Liver (tissue), 9 donors: ENCODE measurements around the gene RAPGEF2. TPM values are rescaled to one million over a fixed set of nuclear protein-coding genes. Genes with fewer than 3 reads are reported as not detected.

Source experiments
- DNase-seq: peaks from one replicate; pipeline ENCODE4 v3.0.0-alpha.2; 2017; ENCODE audit warnings: low spot score
- H3K27ac ChIP-seq, 2 donors: one replicate each; pipeline ENCODE4 v1.7.0; 2013; ENCODE audit warnings: inconsistent platforms in 2 of 2, low read length in 2 of 2, control low read depth in 1 of 2, low read depth in 1 of 2, mild to moderate bottlenecking in 1 of 2
- H3K27me3 ChIP-seq, 4 donors: one replicate each; pipeline versions ENCODE4 v1.6.1 to v1.7.0; 2013; ENCODE audit warnings: low read length in 3 of 4, inconsistent platforms in 1 of 4, mild to moderate bottlenecking in 1 of 4, moderate library complexity in 1 of 4; ENCODE audit not compliant: control insufficient read depth in 4 of 4, insufficient read depth in 4 of 4
- H3K36me3 ChIP-seq, 4 donors: one replicate each; pipeline versions ENCODE4 v1.6.1 to v1.7.0; 2013; ENCODE audit warnings: low read length in 3 of 4, mild to moderate bottlenecking in 3 of 4, low read depth in 1 of 4, moderate library complexity in 1 of 4; ENCODE audit not compliant: control insufficient read depth in 4 of 4, insufficient read depth in 3 of 4
- H3K4me1 ChIP-seq, 4 donors: one replicate each; pipeline versions ENCODE4 v1.6.1 to v1.7.0; 2013; ENCODE audit warnings: low read length in 3 of 4, mild to moderate bottlenecking in 3 of 4, moderate library complexity in 1 of 4; ENCODE audit not compliant: control insufficient read depth in 4 of 4, insufficient read depth in 4 of 4
- H3K4me3 ChIP-seq, 3 donors: one replicate each; pipeline versions ENCODE4 v1.6.1 to v1.7.0; 2013; ENCODE audit warnings: low read length in 3 of 3, control low read depth in 1 of 3, low read depth in 1 of 3, mild to moderate bottlenecking in 1 of 3
- H3K9ac ChIP-seq, 2 donors: one replicate each; pipeline ENCODE4 v1.7.0; 2013; ENCODE audit warnings: low read length in 2 of 2, mild to moderate bottlenecking in 2 of 2, moderate library complexity in 2 of 2, control low read depth in 1 of 2, low read depth in 1 of 2
- H3K9me3 ChIP-seq, 4 donors: one replicate each; pipeline versions ENCODE4 v1.6.1 to v1.7.0; 2013; ENCODE audit warnings: low read length in 3 of 4; ENCODE audit not compliant: control insufficient read depth in 4 of 4
- EGR1 ChIP-seq, 2 donors: IDR thresholded peaks; 2 replicates each; pipeline ENCODE4 v1.6.1; 2016 to 2018; ENCODE audit warnings: antibody characterized with exemption in 2 of 2, low read depth in 2 of 2
- FOXA1 ChIP-seq: IDR thresholded peaks from 2 replicates; pipeline ENCODE4 v1.6.1; 2016; ENCODE audit warnings: antibody characterized with exemption
- FOXA2 ChIP-seq: IDR thresholded peaks from 2 replicates; pipeline ENCODE4 v1.6.1; 2016; ENCODE audit warnings: antibody characterized with exemption
- GABPA ChIP-seq, 2 donors: IDR thresholded peaks in 1 of 2; conservative IDR thresholded peaks in 1 of 2; 2 replicates each; pipeline ENCODE4 v1.6.1; 2016; ENCODE audit warnings: antibody characterized with exemption in 2 of 2, mild to moderate bottlenecking in 1 of 2, moderate library complexity in 1 of 2
- HNF4G ChIP-seq: IDR thresholded peaks from 2 replicates; pipeline ENCODE4 v1.6.1; 2016; ENCODE audit warnings: antibody characterized with exemption
- JUND ChIP-seq, 2 donors: IDR thresholded peaks; 2 replicates each; pipeline ENCODE4 v1.6.1; 2016; ENCODE audit warnings: antibody characterized with exemption in 2 of 2
- NR2F2 ChIP-seq: IDR thresholded peaks from 2 replicates; pipeline ENCODE4 v1.6.1; 2016; ENCODE audit warnings: antibody characterized with exemption
- RAD21 ChIP-seq, 2 donors: IDR thresholded peaks; 2 replicates each; pipeline ENCODE4 v1.6.1; 2016; ENCODE audit warnings: antibody characterized with exemption in 2 of 2, mild to moderate bottlenecking in 2 of 2
- RXRA ChIP-seq, 2 donors: IDR thresholded peaks; 2 replicates each; pipeline ENCODE4 v1.6.1; 2017 to 2018; ENCODE audit warnings: antibody characterized with exemption in 2 of 2, mild to moderate bottlenecking in 1 of 2
- SP1 ChIP-seq: IDR thresholded peaks from 2 replicates; pipeline ENCODE4 v1.6.1; 2018; ENCODE audit warnings: antibody characterized with exemption, mild to moderate bottlenecking
- YY1 ChIP-seq: IDR thresholded peaks from 2 replicates; pipeline ENCODE4 v1.6.1; 2016; ENCODE audit warnings: antibody characterized with exemption, mild to moderate bottlenecking
- ZBTB33 ChIP-seq: IDR thresholded peaks from 2 replicates; pipeline ENCODE4 v1.6.1; 2016; ENCODE audit warnings: antibody characterized with exemption
- WGBS: extraction: QIAGEN DNeasy Blood & Tissue Kit; methylation state at CpG from one replicate; pipeline ENCODE4 v1.1.7; 2013; 5-methylcytosine and 5-hydroxymethylcytosine counted together
- polyA plus RNA-seq, 2 donors: library from polyadenylated mRNA; stranded (reverse) in 1 of 2; unstranded in 1 of 2; fragments of 200-250 nt in 1 of 2; fragments of >200 nt in 1 of 2; fragmentation: Nextera tagmentation in 1 of 2; extraction: Ambion mirVana in 1 of 2; gene quantifications; one replicate each; pipeline versions ENCODE4 v1.2.1 to v1.2.3, GENCODE V29; 2013 to 2015
- total RNA-seq, 2 donors: library from RNA; depleted of rRNA; stranded (reverse); fragments of >200 nt; gene quantifications; one replicate each; pipeline ENCODE4 v1.2.3, GENCODE V29; 2014
- TF ChIP-seq, protein P1 (sequence below): IDR thresholded peaks from 2 replicates; pipeline ENCODE4 v1.6.1; 2016; ENCODE audit warnings: antibody characterized with exemption
- TF ChIP-seq, protein P2 (sequence below): IDR thresholded peaks from 2 replicates; pipeline ENCODE4 v1.6.1; 2016; ENCODE audit warnings: antibody characterized with exemption, mild to moderate bottlenecking
- donor health status: healthy.
- donor health status: healthy.
- donor health status: healthy.
- donor health status: healthy.
- donor health status: healthy.

The RAPGEF2 gene
- total and polyA plus RNA-seq, 4 donors: 7.3 to 90.4 (median 32.2) TPM

DNA sequence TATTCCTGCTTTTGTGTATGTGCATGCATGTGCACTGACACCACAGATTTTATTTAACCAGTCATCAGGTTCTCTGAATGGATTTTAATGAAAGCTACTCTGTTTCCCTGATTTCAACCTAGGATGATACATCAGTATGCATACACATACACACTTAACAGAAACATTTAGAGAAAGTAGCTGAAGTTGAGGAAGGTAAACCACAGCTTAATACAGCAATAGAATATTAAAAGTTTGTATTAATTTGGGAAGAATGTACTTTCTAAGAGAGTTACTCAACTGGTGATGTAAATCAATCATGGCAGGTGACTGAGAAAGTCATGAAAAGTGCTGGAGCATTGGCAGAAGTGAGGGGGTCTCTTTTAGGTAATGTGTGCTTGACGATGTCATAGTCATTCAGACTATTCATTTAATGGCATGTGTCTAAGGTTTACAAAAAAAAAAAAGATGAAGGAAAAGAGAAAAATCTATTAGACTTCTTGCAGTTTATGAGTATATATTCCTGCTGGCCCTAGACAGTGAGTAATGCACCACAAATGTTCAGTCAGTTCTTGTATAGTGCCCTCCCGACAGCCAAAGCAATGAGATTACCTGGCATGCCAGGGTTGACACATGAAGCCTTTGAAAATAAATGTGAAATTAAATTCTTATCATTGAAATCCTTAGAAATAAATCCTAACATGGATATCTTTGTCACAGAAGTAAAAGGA, 187.6 kb downstream of the RAPGEF2 start:
- WGBS: 95% methylated on average over 2 of the region's 2 CpGs

DNA sequence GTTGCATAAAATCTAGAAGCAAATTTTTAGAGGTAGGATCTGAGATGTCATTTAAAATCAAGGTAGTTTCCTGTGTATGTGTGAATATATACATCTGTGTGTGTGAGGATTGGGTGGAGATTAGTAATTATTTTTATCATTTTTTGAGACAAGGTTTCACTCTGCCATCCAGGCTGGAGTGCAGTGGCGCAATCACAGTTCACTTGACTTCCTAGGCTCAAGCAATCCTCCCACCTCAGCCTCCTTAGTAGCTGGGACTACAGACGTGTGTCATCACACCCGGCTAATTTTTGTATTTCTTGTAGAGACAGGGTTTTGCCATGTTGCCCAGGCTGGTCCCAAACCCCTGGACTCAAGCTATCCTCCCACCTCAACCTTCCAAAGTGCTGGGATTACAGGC, 188.3 kb downstream of the RAPGEF2 start:
- Histone ChIP-seq H3K4me1 (no peaks in the 10 kb centered on the region), H3K27ac (no peak overlapping the region), H3K36me3 (no peaks in the 10 kb centered on the region), H3K9ac (no peak overlapping the region), H3K27me3 (no peaks in the 10 kb centered on the region), H3K4me3 (no peak overlapping the region), H3K9me3 (no peaks in the 10 kb centered on the region)
- DNase-seq: no peak
- WGBS: 90% methylated on average over 3 of the region's 3 CpGs
- TF ChIP-seq EGR1 (IDR thresholded peaks at IDR 0.05; ENCODE audit: low read depth in 2 of 2): no peak
- no peak for TF ChIP-seq YY1
- TF ChIP-seq GABPA (IDR thresholded peaks at IDR 0.05 in 1 of 2, conservative IDR thresholded peaks at IDR 0.05 in 1 of 2): no peak
- TF ChIP-seq, protein P1, sequence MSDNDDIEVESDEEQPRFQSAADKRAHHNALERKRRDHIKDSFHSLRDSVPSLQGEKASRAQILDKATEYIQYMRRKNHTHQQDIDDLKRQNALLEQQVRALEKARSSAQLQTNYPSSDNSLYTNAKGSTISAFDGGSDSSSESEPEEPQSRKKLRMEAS: no peak
- no peak for TF ChIP-seq ZBTB33
- no peak for TF ChIP-seq FOXA2
- TF ChIP-seq RAD21 (IDR thresholded peaks at IDR 0.05): no peak
- no peak for TF ChIP-seq JUND (IDR thresholded peaks at IDR 0.05)
- TF ChIP-seq RXRA (IDR thresholded peaks at IDR 0.05): no peak

More for the DNA sequence above, 187.6 kb downstream of the RAPGEF2 start:
- H3K9ac ChIP-seq: no peak overlapping the region
- H3K4me3 ChIP-seq: no peak overlapping the region
- no peaks in the 10 kb centered on the region for H3K27me3 ChIP-seq
- TF ChIP-seq NR2F2 (no peak), FOXA1 (no peak), SP1 (no peak), HNF4G (no peak), GABPA (IDR thresholded peaks at IDR 0.05 in 1 of 2, conservative IDR thresholded peaks at IDR 0.05 in 1 of 2) (no peak), ZBTB33 (no peak), YY1 (no peak)
- TF ChIP-seq, protein P2, sequence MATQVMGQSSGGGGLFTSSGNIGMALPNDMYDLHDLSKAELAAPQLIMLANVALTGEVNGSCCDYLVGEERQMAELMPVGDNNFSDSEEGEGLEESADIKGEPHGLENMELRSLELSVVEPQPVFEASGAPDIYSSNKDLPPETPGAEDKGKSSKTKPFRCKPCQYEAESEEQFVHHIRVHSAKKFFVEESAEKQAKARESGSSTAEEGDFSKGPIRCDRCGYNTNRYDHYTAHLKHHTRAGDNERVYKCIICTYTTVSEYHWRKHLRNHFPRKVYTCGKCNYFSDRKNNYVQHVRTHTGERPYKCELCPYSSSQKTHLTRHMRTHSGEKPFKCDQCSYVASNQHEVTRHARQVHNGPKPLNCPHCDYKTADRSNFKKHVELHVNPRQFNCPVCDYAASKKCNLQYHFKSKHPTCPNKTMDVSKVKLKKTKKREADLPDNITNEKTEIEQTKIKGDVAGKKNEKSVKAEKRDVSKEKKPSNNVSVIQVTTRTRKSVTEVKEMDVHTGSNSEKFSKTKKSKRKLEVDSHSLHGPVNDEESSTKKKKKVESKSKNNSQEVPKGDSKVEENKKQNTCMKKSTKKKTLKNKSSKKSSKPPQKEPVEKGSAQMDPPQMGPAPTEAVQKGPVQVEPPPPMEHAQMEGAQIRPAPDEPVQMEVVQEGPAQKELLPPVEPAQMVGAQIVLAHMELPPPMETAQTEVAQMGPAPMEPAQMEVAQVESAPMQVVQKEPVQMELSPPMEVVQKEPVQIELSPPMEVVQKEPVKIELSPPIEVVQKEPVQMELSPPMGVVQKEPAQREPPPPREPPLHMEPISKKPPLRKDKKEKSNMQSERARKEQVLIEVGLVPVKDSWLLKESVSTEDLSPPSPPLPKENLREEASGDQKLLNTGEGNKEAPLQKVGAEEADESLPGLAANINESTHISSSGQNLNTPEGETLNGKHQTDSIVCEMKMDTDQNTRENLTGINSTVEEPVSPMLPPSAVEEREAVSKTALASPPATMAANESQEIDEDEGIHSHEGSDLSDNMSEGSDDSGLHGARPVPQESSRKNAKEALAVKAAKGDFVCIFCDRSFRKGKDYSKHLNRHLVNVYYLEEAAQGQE: no peak
- TF ChIP-seq, protein P1: no peak
- H3K27ac ChIP-seq: no peak overlapping the region
- no peaks in the 10 kb centered on the region for H3K36me3 ChIP-seq
- no peaks in the 10 kb centered on the region for H3K4me1 ChIP-seq
- H3K9me3 ChIP-seq: no peaks in the 10 kb centered on the region
- no peak for DNase-seq
